GM12891 (cell line): ENCODE data around the gene CDK5RAP2.

Experiments used
- DNase-seq: peaks from one replicate; pipeline ENCODE4 v3.0.0; 2011; ENCODE audit warnings: low spot score; ENCODE audit not compliant: insufficient read length
- FAIRE-seq: peaks from 2 replicates; lab custom pipeline; 2011; peaks lifted over from hg19 to GRCh38; lab: Jason Lieb, UNC
- PAX5 ChIP-seq: IDR thresholded peaks from 2 replicates; pipeline ENCODE4 v1.6.1; 2011; ENCODE audit warnings: low read length, moderate library complexity, mild to moderate bottlenecking; ENCODE audit not compliant: insufficient read depth, severe bottlenecking
- POLR2A ChIP-seq: IDR thresholded peaks from 2 replicates; pipeline ENCODE4 v1.6.1; 2011; ENCODE audit warnings: low read depth, low read length, control low read depth
- POLR2AphosphoS5 ChIP-seq: IDR thresholded peaks from 2 replicates; pipeline ENCODE4 v1.6.1; 2011; ENCODE audit warnings: low read depth, low read length, control low read depth
- POU2F2 ChIP-seq: IDR thresholded peaks from 2 replicates; pipeline ENCODE4 v1.6.1; 2011; ENCODE audit warnings: low read depth, mild to moderate bottlenecking, control low read depth, low read length, moderate library complexity
- SPI1 ChIP-seq: IDR thresholded peaks from 2 replicates; pipeline ENCODE4 v1.6.1; 2011; ENCODE audit warnings: low read depth, low read length, control low read depth
- TAF1 ChIP-seq: IDR thresholded peaks from 2 replicates; pipeline ENCODE4 v1.6.1; 2011; ENCODE audit warnings: low read depth, low read length, control low read depth

Gene CDK5RAP2

DNA sequence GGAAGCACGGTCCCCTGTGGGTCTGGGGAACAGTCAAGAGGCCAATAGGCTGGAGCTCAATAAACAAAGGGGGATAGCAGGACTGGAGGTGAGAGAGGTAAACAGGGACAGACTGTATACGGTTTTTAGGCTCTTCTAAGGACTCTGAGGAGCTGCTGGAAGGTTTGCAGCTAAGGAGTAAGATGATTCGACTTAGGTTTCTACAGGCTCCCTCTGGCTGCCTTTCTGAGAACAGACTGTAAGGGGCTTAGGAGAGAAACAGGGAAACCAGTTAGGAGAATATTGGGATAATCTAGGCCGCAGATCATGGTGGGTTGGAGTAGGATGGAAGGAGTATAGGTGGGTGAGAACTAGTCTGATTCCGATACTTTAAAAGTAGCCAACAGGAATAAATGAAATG lies 10.4 kb downstream of the CDK5RAP2 start:
- TF ChIP-seq TAF1 (no peak), PAX5 (no peak), POU2F2 (no peak), SPI1 (no peak), POLR2A (no peak), POLR2AphosphoS5 (no peak)
- DNase-seq (no peak), FAIRE-seq (no peak)

DNA sequence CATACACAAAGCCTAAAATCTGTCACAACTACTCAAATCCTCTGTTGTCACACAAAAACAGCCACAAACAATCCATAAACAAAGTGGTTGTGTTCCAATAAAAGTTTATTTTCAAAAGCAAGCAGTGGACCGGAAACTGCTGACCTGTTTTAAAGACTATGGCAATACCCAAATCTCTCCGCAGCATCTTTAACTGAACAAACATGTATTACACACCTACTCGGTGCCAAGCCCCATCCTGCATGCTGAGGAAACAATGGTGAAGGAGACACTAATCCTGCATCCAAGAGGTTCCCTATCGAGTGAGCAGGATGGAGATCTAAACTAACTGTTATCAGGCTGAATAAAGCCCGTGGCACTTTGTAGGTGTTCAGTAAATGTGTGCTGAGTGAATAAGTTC lies 11.2 kb downstream of the CDK5RAP2 start:
- no peak for FAIRE-seq
- TF ChIP-seq POLR2AphosphoS5 (no peak), POLR2A (no peak), POU2F2 (no peak), PAX5 (no peak), TAF1 (no peak)
- no peak for DNase-seq

DNA sequence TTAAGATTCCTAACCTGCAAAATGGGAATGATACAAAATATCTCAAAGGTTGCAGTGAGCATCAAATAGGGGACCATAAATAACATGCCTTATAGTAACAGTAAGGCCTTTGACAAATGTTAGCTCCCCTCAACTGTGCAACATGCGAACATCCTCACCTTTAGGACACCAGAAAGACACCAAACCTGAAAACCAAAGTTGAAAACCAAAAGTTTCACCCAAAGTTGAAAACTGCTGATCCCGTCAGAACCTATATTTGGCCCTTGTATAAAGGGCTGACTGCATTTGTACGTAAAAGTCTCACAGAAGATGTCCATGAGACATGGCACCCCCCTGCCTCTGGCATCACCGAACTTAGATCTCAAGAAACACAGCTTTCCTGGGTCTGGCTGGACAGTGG lies 12.1 kb downstream of the CDK5RAP2 start:
- TF ChIP-seq SPI1: no peak
- TF ChIP-seq PAX5: no peak
- TF ChIP-seq POLR2AphosphoS5: no peak
- TF ChIP-seq POLR2A: no peak
- no peak for TF ChIP-seq POU2F2
- no peak for TF ChIP-seq TAF1

DNA sequence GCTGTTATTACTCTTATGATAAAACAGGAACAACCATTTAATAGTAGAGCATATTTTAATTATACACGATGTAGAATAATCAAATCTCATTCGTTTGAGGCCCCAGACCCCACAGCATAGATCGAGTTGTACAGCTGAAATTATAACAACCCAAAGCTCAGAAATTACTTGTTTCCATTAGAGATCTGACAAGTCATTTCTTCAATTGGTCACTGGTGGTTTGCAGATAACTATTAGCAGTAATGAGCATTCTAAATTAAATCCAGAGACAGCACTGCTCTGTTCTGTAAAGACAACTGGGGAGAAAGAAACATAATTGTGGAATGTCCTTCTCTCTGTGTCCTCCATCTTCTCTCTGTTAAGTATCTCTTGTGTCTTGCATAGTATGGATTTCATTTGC lies 12.9 kb downstream of the CDK5RAP2 start:
- DNase-seq (no peak), FAIRE-seq (no peak)
- no peak for TF ChIP-seq POLR2AphosphoS5
- no peak for TF ChIP-seq POU2F2
- no peak for TF ChIP-seq SPI1
- no peak for TF ChIP-seq TAF1
- TF ChIP-seq POLR2A: no peak
- TF ChIP-seq PAX5: no peak

More for the DNA sequence above, 12.1 kb downstream of the CDK5RAP2 start:
- DNase-seq: no peak
- no peak for FAIRE-seq

DNA sequence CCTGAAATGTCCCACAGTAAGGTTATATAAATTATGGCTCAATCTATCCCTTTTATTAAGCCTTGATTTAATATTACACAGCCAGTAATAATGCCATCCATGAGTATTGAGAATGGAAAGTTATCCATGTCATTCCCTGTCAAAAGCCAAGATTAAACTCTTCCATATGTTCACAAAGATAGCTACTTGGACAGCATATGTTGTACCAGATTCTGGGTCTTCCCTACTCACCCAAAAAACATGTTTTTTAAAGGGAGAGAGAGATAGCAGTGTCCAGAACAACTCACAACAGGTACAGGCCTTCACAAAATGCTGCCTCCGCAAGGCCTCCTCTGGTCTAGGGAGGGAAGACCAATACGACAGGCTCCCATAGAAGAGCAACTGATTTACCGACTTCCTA lies 15.4 kb downstream of the CDK5RAP2 start:
- FAIRE-seq: no peak
- no peak for DNase-seq
- no peak for TF ChIP-seq TAF1
- TF ChIP-seq POU2F2: no peak
- no peak for TF ChIP-seq PAX5
- TF ChIP-seq POLR2A: no peak
- no peak for TF ChIP-seq SPI1
- TF ChIP-seq POLR2AphosphoS5: no peak

DNA sequence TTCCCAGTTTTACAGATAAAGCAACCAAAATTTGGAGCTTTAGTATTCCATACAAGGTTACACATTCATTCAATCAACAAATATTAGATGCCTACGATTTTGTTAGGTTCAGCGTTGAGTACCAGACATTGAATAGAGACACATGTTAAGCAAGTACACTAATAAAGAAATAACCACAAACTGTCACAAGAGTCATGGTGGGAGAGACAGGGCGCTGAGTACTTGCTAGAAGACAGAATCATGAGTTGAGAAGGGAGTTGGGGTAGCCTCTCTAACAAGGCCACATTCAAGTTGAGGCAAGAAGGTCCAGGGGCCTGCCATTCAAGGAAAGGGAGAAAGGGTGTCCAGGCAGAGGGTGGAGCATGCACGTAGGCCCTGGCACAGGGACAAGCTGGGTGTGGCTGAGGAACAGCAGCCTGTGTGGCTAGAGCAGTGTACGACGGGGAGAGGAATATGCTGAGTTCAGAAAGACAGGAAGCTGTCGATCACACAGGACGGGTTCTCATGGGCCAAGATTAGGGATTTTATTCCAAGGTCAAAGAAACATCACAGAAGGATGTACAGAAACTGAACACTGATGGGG lies 17.0 kb downstream of the CDK5RAP2 start:
- TF ChIP-seq SPI1: no peak
- TF ChIP-seq POU2F2: no peak
- no peak for TF ChIP-seq POLR2A
- TF ChIP-seq PAX5: no peak
- TF ChIP-seq POLR2AphosphoS5: no peak
- TF ChIP-seq TAF1: no peak
- DNase-seq: no peak
- no peak for FAIRE-seq

DNA sequence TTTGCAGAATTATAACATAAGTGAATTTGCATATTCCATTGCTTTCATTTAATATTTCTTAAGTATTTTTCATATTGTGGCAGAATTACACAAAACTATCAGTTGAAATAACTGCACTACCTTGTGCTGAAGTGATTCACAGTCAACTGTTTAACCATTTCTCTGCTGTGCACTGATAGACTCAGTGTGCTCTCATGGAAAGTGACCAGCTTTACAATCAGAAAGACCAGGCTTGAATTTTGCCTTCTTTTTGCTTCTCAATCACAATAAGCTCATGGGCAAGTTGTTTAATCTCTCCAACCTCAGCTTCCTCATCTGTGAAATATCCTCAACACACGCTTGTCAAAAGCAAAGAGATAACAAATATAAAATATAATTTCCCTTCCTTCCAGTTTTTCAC lies 18.3 kb downstream of the CDK5RAP2 start:
- no peak for DNase-seq
- no peak for TF ChIP-seq TAF1
- TF ChIP-seq POLR2A: no peak
- TF ChIP-seq SPI1: no peak
- TF ChIP-seq POLR2AphosphoS5: no peak
- TF ChIP-seq PAX5: no peak
- no peak for TF ChIP-seq POU2F2
- no peak for FAIRE-seq

DNA sequence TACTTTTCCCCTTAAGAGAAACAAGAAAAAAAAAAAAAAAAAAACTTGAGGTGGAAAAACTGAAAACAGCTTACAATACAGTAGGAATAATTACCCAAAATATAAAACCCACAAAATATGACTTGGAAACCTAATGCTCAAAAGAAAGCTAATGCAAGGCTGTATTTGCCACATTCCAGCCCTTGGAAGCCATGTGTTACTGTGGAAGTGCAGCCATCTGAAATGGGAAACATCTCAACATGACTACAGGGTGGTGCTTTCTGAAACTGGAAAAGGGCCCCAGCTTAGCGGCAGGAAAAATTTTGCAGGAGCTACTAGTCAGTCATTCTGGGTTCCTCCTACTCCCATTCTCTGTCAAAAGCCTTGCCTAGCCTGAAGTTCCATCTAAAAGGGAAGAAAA lies 20.4 kb downstream of the CDK5RAP2 start:
- TF ChIP-seq SPI1: no peak
- TF ChIP-seq TAF1: no peak
- TF ChIP-seq PAX5: no peak
- TF ChIP-seq POLR2AphosphoS5: no peak
- no peak for TF ChIP-seq POLR2A
- no peak for TF ChIP-seq POU2F2
- FAIRE-seq: no peak

DNA sequence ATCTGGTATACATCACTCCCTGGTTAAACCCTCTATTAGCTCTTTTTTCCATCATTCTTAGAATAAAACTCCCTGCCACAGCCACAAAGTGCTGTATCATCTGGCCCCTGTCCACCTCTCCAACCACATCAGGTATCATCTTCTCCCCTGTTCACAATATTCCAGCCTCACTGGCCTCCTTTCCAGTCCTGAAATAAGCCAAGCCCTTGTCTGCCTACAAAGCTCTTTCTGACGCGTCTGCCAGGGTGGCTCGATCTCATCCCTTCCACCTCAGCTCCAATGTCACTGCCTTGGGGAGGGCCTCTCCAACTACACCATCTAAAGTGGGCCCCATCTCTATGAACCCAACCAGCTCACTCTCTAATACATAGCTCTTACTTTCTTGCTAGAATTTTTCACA lies 21.5 kb downstream of the CDK5RAP2 start:
- TF ChIP-seq POLR2A (no peak), TAF1 (no peak), SPI1 (no peak), POLR2AphosphoS5 (no peak), PAX5 (no peak), POU2F2 (no peak)
- DNase-seq (no peak), FAIRE-seq (no peak)

More for the DNA sequence above, 20.4 kb downstream of the CDK5RAP2 start:
- DNase-seq: no peak

DNA sequence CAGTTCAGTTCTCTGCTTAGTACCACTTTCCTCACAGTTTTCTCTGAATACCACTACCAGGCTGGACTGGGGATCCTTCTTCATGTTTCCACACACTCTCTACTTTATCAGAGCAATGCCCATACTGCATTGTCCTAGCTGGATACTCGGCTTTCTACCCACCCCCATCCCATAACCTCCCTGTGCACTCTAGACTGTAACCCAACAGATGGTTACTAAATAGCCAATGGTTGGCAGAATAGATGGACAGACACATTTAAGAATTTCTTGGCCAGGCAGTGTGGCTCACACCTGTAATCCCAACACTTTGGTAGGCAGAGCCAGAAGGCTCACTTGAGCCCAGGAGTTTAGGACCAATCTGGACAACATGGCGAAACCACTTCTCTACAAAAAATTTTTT lies 22.8 kb downstream of the CDK5RAP2 start:
- no peak for FAIRE-seq

DNA sequence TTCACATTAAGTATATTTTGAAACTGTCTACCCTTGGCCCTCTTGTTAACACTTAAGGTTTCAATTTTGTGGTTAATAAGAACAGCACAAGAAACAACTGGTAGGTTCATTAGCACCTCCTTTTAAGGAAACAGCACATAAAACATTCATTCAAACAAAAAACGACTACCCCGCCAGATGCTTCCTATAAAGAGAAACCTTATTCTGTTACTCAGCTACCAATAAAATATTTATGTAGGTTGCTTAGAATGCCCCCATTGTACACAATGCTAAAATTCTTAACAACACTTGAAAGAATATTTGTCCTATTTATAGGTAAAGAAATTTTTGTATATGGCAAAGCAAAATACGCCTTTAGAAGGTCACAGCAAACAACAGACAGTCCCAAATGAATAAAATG lies 23.2 kb downstream of the CDK5RAP2 start:
- DNase-seq (no peak), FAIRE-seq (no peak)
- no peak for TF ChIP-seq POLR2AphosphoS5
- TF ChIP-seq PAX5: no peak
- no peak for TF ChIP-seq SPI1
- TF ChIP-seq POLR2A: no peak
- TF ChIP-seq TAF1: no peak
- no peak for TF ChIP-seq POU2F2

More for the DNA sequence above, 22.8 kb downstream of the CDK5RAP2 start:
- DNase-seq: no peak
- TF ChIP-seq SPI1: no peak
- TF ChIP-seq POLR2A: no peak
- no peak for TF ChIP-seq TAF1
- no peak for TF ChIP-seq POLR2AphosphoS5
- no peak for TF ChIP-seq POU2F2
- no peak for TF ChIP-seq PAX5
